Measurements from ENCODE around the gene TEX51.

GRCh38 chr2:126851756-126852155 lies 46.9 kb upstream of the TEX51 start:
- no peak for TF ChIP-seq CTCF (IDR thresholded peaks at IDR 0.05)
- TF ChIP-seq ZFX (IDR thresholded peaks at IDR 0.05; ENCODE audit: borderline replicate concordance), result no peak
